HG02588 (cell line): ENCODE results near the gene KANSL1.
"Not testable (repeated sequence)": the region's sequence is repeated elsewhere in the genome, so short reads cannot be mapped to it uniquely, and the experiment has no call there.

Source experiments
- ATAC-seq: cut with Tn5 transposase; IDR thresholded peaks from one replicate; pipeline ENCODE4 v1.9.1; 2021; ENCODE audit warnings: mild to moderate bottlenecking, moderate library complexity; ENCODE audit not compliant: unreplicated experiment

Gene KANSL1

GRCh38 chr17:46027048-46027975 is 165.9 kb downstream of the KANSL1 start:
- no peak for ATAC-seq

GRCh38 chr17:46026166-46027047 is 166.8 kb downstream of the KANSL1 start:
- ATAC-seq = no peak

- ATAC-seq = no peak
Measured at GRCh38 chr17:46025510-46026165, 167.6 kb downstream of the KANSL1 start.

GRCh38 chr17:46025060-46025459 is 168.2 kb downstream of the KANSL1 start:
- ATAC-seq = no peak

GRCh38 chr17:46024590-46024989 is 168.6 kb downstream of the KANSL1 start:
- ATAC-seq = no peak

GRCh38 chr17:46023783-46024388 is 169.3 kb downstream of the KANSL1 start:
- ATAC-seq = no peak

- not testable (repeated sequence) for ATAC-seq
Measured at GRCh38 chr17:46023366-46023765, 169.9 kb downstream of the KANSL1 start.

- no peak for ATAC-seq
Measured at GRCh38 chr17:46020998-46021397, 172.2 kb downstream of the KANSL1 start.

GRCh38 chr17:46020023-46020761 is 173.0 kb downstream of the KANSL1 start:
- no peak for ATAC-seq

- not testable (repeated sequence) for ATAC-seq
Measured at GRCh38 chr17:46019408-46019925, 173.8 kb downstream of the KANSL1 start.

GRCh38 chr17:46013502-46014165 is 179.6 kb downstream of the KANSL1 start:
- no peak for ATAC-seq

- no peak for ATAC-seq
Measured at GRCh38 chr17:46013127-46013501, 180.1 kb downstream of the KANSL1 start.

- ATAC-seq = no peak
Measured at GRCh38 chr17:46012506-46013079, 180.6 kb downstream of the KANSL1 start.

GRCh38 chr17:46011711-46012505 is 181.3 kb downstream of the KANSL1 start:
- no peak for ATAC-seq

- no peak for ATAC-seq
Measured at GRCh38 chr17:46010597-46011186, 182.5 kb downstream of the KANSL1 start.

- ATAC-seq = no peak
Measured at GRCh38 chr17:46009681-46010596, 183.3 kb downstream of the KANSL1 start.

GRCh38 chr17:46008591-46008990 is 184.6 kb downstream of the KANSL1 start:
- no peak for ATAC-seq
